Measurements from ENCODE around the gene DNAJC15.

DNA sequence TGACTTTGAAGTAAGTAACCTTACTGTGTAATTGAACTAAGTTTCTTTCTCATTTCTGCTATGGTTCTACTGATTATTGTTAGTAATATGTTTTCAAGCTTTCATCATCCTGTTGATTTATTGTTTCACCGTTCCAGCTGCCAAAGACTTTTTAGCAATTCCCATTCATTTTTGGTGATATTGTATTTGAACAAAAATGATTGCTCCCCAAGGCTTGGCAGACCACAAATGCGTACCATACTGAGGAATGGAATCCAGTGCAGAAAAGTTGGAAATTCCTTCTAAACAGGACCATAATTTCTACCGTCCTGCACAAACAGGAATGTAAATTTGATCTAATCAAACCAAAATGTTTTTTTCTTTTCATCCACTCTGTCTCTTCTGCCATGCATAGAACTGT is 42.1 kb upstream of the DNAJC15 start:
- TF ChIP-seq, protein P1, sequence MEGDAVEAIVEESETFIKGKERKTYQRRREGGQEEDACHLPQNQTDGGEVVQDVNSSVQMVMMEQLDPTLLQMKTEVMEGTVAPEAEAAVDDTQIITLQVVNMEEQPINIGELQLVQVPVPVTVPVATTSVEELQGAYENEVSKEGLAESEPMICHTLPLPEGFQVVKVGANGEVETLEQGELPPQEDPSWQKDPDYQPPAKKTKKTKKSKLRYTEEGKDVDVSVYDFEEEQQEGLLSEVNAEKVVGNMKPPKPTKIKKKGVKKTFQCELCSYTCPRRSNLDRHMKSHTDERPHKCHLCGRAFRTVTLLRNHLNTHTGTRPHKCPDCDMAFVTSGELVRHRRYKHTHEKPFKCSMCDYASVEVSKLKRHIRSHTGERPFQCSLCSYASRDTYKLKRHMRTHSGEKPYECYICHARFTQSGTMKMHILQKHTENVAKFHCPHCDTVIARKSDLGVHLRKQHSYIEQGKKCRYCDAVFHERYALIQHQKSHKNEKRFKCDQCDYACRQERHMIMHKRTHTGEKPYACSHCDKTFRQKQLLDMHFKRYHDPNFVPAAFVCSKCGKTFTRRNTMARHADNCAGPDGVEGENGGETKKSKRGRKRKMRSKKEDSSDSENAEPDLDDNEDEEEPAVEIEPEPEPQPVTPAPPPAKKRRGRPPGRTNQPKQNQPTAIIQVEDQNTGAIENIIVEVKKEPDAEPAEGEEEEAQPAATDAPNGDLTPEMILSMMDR (conservative IDR thresholded peaks at IDR 0.05 in 1 of 2, IDR thresholded peaks at IDR 0.05 in 1 of 2; ENCODE audit: low read depth in 1 of 2, low read length in 2 of 2), result no peak
- no peak for TF ChIP-seq EZH2 (IDR thresholded peaks at IDR 0.05; ENCODE audit: low read length, missing control alignments)

Measured in fibroblast of lung (primary cell).